ENCODE data around the gene MMP23B.

GRCh38 chr1:1625824-1626206, 6.2 kb upstream of the MMP23B start:
- no peak for TF ChIP-seq EZH2 (IDR thresholded peaks at IDR 0.05; ENCODE audit: low read depth, low read length, severe bottlenecking)
- no peak for TF ChIP-seq POLR2A (IDR thresholded peaks at IDR 0.05; ENCODE audit: control extremely low read depth in 1 of 2, low read depth in 2 of 2, low read length in 2 of 2)
- TF ChIP-seq EGR1 (IDR thresholded peaks at IDR 0.05; ENCODE audit: borderline replicate concordance, low read depth, low read length): no peak
- TF ChIP-seq, protein P1, sequence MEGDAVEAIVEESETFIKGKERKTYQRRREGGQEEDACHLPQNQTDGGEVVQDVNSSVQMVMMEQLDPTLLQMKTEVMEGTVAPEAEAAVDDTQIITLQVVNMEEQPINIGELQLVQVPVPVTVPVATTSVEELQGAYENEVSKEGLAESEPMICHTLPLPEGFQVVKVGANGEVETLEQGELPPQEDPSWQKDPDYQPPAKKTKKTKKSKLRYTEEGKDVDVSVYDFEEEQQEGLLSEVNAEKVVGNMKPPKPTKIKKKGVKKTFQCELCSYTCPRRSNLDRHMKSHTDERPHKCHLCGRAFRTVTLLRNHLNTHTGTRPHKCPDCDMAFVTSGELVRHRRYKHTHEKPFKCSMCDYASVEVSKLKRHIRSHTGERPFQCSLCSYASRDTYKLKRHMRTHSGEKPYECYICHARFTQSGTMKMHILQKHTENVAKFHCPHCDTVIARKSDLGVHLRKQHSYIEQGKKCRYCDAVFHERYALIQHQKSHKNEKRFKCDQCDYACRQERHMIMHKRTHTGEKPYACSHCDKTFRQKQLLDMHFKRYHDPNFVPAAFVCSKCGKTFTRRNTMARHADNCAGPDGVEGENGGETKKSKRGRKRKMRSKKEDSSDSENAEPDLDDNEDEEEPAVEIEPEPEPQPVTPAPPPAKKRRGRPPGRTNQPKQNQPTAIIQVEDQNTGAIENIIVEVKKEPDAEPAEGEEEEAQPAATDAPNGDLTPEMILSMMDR (IDR thresholded peaks at IDR 0.05; ENCODE audit: control extremely low read depth in 1 of 3, insufficient read depth in 1 of 3, low read depth in 1 of 3, low read length in 3 of 3): no peak
- TF ChIP-seq POU5F1 (IDR thresholded peaks at IDR 0.05; ENCODE audit: low read depth, low read length): no peak
